K562 (cell line): Measurements from ENCODE around the gene SCN1A. TPM values are rescaled to one million over a fixed set of nuclear protein-coding genes. Genes with fewer than 3 reads are reported as not detected.

Experiments
- ATAC-seq: fragments of 200-7000 bp; cut with Tn5 transposase; 3 replicates; pipeline ENCODE4 v1.9.1; 2020; ENCODE audit warnings: moderate library complexity
- BruUV-seq: library from RNA; stranded (reverse); fragments of 400-500 nt; replicated peaks from 2 replicates; lab custom pipeline; 2021; lab: Mats Ljungman, UMichigan
- CTCF ChIA-PET: fragments of 300-600 bp; formaldehyde crosslinking; extraction: SDS; loops from one replicate; lab custom pipeline; 2021; ENCODE audit warnings: low intra/inter-chr PET ratio; lab: Yijun Ruan, JAX
- POLR2A ChIA-PET: fragments of 300-600, 350-650 bp; sonication (Branson Sonifier 250); formaldehyde crosslinking; extraction: SDS; loops from one replicate; lab custom pipeline; 2021; ENCODE audit warnings: antibody characterized with exemption, inconsistent platforms; lab: Yijun Ruan, JAX
- DNase-seq, 4 experiments: peaks; one replicate each; pipeline versions ENCODE4 v3.0.0 to v3.0.0-alpha.2; 2011 to 2018; ENCODE audit warnings: low spot score in 3 of 4, mixed read lengths in 3 of 4; ENCODE audit errors: extremely low read depth in 1 of 4
- FAIRE-seq: peaks from 2 replicates; lab custom pipeline; 2011; peaks lifted over from hg19 to GRCh38; lab: Jason Lieb, UNC
- H2AFZ ChIP-seq: 2 replicates; pipeline ENCODE4 v1.6.0; 2011; ENCODE audit warnings: low read depth, low read length, control low read depth, inconsistent platforms
- H3K27ac ChIP-seq: fragments of 200-600 bp; 3 replicates; pipeline ENCODE4 v1.8.0; 2011; ENCODE audit warnings: low read depth, mild to moderate bottlenecking, control low read depth, inconsistent platforms, low read length, moderate library complexity, mixed read lengths; ENCODE audit errors: extremely low read depth
- H3K27me3 ChIP-seq, 2 experiments: fragments of 300-600 bp in 1 of 2; 2 replicates in 1 of 2; 3 replicates in 1 of 2; pipeline versions ENCODE4 v1.6.0 to v1.8.0; 2011; ENCODE audit warnings: inconsistent platforms in 2 of 2, low read length in 2 of 2, mild to moderate bottlenecking in 1 of 2, mixed read lengths in 1 of 2, moderate library complexity in 1 of 2; ENCODE audit not compliant: control insufficient read depth in 2 of 2, insufficient read depth in 2 of 2
- H3K36me3 ChIP-seq: fragments of 300-600 bp; 3 replicates; pipeline ENCODE4 v1.8.0; 2011; ENCODE audit warnings: mild to moderate bottlenecking, low read length, inconsistent platforms; ENCODE audit not compliant: control insufficient read depth, insufficient read depth
- H3K4me1 ChIP-seq, 2 experiments: fragments of 200-600 bp in 1 of 2; replicated peaks in 1 of 2; 2 replicates in 1 of 2; 3 replicates in 1 of 2; pipeline versions ENCODE4 v1.5.1 to v1.8.0; 2011; ENCODE audit warnings: inconsistent platforms in 2 of 2, low read length in 2 of 2, mild to moderate bottlenecking in 1 of 2, mixed read lengths in 1 of 2, moderate library complexity in 1 of 2; ENCODE audit not compliant: control insufficient read depth in 2 of 2, insufficient read depth in 2 of 2
- H3K4me2 ChIP-seq: 2 replicates; pipeline ENCODE4 v1.6.1; 2011; ENCODE audit warnings: low read length, control low read depth, inconsistent platforms, mixed read lengths; ENCODE audit not compliant: insufficient read depth
- H3K4me3 ChIP-seq: fragments of 200-600 bp; sonication (generic), shearing (Covaris generic); 2 replicates; pipeline ENCODE4 v1.5.1; 2016; ENCODE audit warnings: control low read depth, inconsistent platforms
- H3K79me2 ChIP-seq: fragments of 200-600 bp; 3 replicates; pipeline ENCODE4 v1.8.0; 2011; ENCODE audit warnings: low read length, inconsistent platforms; ENCODE audit not compliant: control insufficient read depth, insufficient read depth
- H3K9ac ChIP-seq, 2 experiments: 2 replicates each; pipeline versions ENCODE4 v1.6.0 to v1.6.1; 2011; ENCODE audit warnings: low read depth in 2 of 2, low read length in 2 of 2, control low read depth in 1 of 2, inconsistent platforms in 1 of 2, mild to moderate bottlenecking in 1 of 2, mixed read lengths in 1 of 2; ENCODE audit not compliant: insufficient read depth in 1 of 2
- H3K9me1 ChIP-seq: one replicate; pipeline ENCODE4 v1.6.0; 2011; ENCODE audit warnings: inconsistent platforms, mild to moderate bottlenecking, low read length, moderate library complexity; ENCODE audit not compliant: control insufficient read depth, insufficient read depth
- H3K9me3 ChIP-seq: replicated peaks from 2 replicates; pipeline ENCODE4 v1.5.1; 2011; ENCODE audit warnings: low read depth, low read length, inconsistent platforms; ENCODE audit not compliant: control insufficient read depth, insufficient read depth
- H4K20me1 ChIP-seq: replicated peaks from 2 replicates; pipeline ENCODE4 v1.6.1; 2011; ENCODE audit warnings: low read length, inconsistent platforms, mixed read lengths; ENCODE audit not compliant: control insufficient read depth, insufficient read depth
- BHLHE40 ChIP-seq: IDR thresholded peaks from 2 replicates; pipeline ENCODE4 v1.6.1; 2011; ENCODE audit warnings: low read length, improper control_type of control experiment
- CBX5 ChIP-seq: IDR thresholded peaks from 2 replicates; pipeline ENCODE4 v1.6.1; 2014; ENCODE audit warnings: low read depth, borderline replicate concordance
- EP400 ChIP-seq: fragments of 450-650 bp; IDR thresholded peaks from 2 replicates; pipeline ENCODE4 v1.6.1; 2017; ENCODE audit warnings: antibody characterized with exemption, mild to moderate bottlenecking, moderate library complexity
- HCFC1 ChIP-seq: IDR thresholded peaks from 2 replicates; pipeline ENCODE4 v1.6.1; 2012; ENCODE audit warnings: low read depth, low read length, improper control_type of control experiment
- HOXB6 ChIP-seq: fragments of 250-450 bp; sonication (Bioruptor Pico); IDR thresholded peaks from 2 replicates; pipeline ENCODE4 v1.5.1; 2022; ENCODE audit warnings: mild to moderate bottlenecking, borderline replicate concordance
- MED1 ChIP-seq: sonication (generic); formaldehyde crosslinking; IDR thresholded peaks from 2 replicates; pipeline ENCODE4 v1.8.1; 2023; ENCODE audit warnings: missing genetic modification reagents, borderline replicate concordance
- PPARD ChIP-seq: fragments of 250-450 bp; sonication (Bioruptor Pico); IDR thresholded peaks from 2 replicates; pipeline ENCODE4 v1.8.0; 2022; ENCODE audit warnings: inconsistent platforms, mild to moderate bottlenecking, moderate library complexity
- RBM34 ChIP-seq: fragments of 200-400 bp; formaldehyde crosslinking; IDR thresholded peaks from 2 replicates; pipeline ENCODE4 v1.6.1; 2018; ENCODE audit warnings: low read length, borderline replicate concordance; ENCODE audit not compliant: insufficient read depth
- RFX5 ChIP-seq: IDR thresholded peaks from 2 replicates; pipeline ENCODE4 v1.6.1; 2011; ENCODE audit warnings: low read depth, mild to moderate bottlenecking, improper control_type of control experiment, low read length
- SMARCA5 ChIP-seq: fragments of 450-650 bp; IDR thresholded peaks from 2 replicates; pipeline ENCODE4 v1.6.1; 2016
- SNAPC5 ChIP-seq: fragments of 250-450 bp; sonication (Bioruptor Pico); IDR thresholded peaks from 2 replicates; pipeline ENCODE4 v1.8.0; 2021; ENCODE audit warnings: moderate library complexity, mild to moderate bottlenecking, inconsistent platforms
- ZBTB33 ChIP-seq: sonication (generic); formaldehyde crosslinking; IDR thresholded peaks from 2 replicates; pipeline ENCODE4 v1.8.1; 2023; ENCODE audit warnings: mild to moderate bottlenecking, missing genetic modification reagents
- ZNF280B ChIP-seq: fragments of 250-450 bp; sonication (Bioruptor Pico); IDR thresholded peaks from 2 replicates; pipeline ENCODE4 v1.5.1; 2021; ENCODE audit warnings: mild to moderate bottlenecking
- ZNF444 ChIP-seq: fragments of 250-450 bp; sonication (Bioruptor Pico); IDR thresholded peaks from 2 replicates; pipeline ENCODE4 v1.4.0; 2020; ENCODE audit warnings: mild to moderate bottlenecking, moderate library complexity
- ZNF518B ChIP-seq: fragments of 250-450 bp; sonication (Bioruptor Pico); IDR thresholded peaks from 2 replicates; pipeline ENCODE4 v1.5.0; 2021; ENCODE audit warnings: mild to moderate bottlenecking, moderate library complexity
- WGBS: fragments of 100-300 bp; shearing (Covaris generic); methylation state at CpG from one replicate; pipeline ENCODE4 v1.1.6; 2016; ENCODE audit warnings: low coverage, mixed read lengths; ENCODE audit not compliant: insufficient coverage; ENCODE audit errors: missing lambda C conversion rate; 5-methylcytosine and 5-hydroxymethylcytosine counted together
- in situ Hi-C: fragments of 300-500 bp; cut with MboI; formaldehyde crosslinking; loops from 4 replicates; pipeline ENCODE4 v1.15.0; 2018; ENCODE audit warnings: inconsistent platforms, mixed read lengths
- intact Hi-C: fragments of 100-400 bp; cut with micrococcal nuclease; formaldehyde crosslinking; loops from 2 replicates; pipeline ENCODE4 v1.14.2; 2022
- polyA plus RNA-seq, 8 experiments: library from polyadenylated mRNA; depleted of rRNA in 4 of 8; stranded (reverse) in 5 of 8; unstranded in 3 of 8; fragments of >200 nt; fragmentation: Nextera tagmentation in 2 of 8; fragmentation: Illumina TruSeq in 1 of 8; extraction: Ambion mirVana in 2 of 8; extraction: Trizol in 1 of 8; gene quantifications; 2 replicates each; pipeline versions ENCODE4 v1.2.1 to v1.2.3, GENCODE V29; 2011 to 2014; ENCODE audit warnings: inconsistent platforms in 1 of 8, missing spikeins in 1 of 8
- total RNA-seq, 7 experiments: library from RNA; depleted of rRNA in 6 of 7; stranded (reverse); fragments of >200 nt in 6 of 7; fragmentation: Illumina TruSeq in 2 of 7; extraction: Trizol in 2 of 7; gene quantifications; 2 replicates each; pipeline versions ENCODE4 v1.2.1 to v1.2.3, GENCODE V29; 2011 to 2021; ENCODE audit warnings: low replicate concordance in 1 of 7

SCN1A gene
- total and polyA plus RNA-seq, 9 of the 15 experiments (the other 6 are each of a cell fraction or from before 2014, with no cell fraction given), result not detected

GRCh38 chr2:166082736-166083135 is 45.1 kb downstream of the SCN1A start:
- H3K27ac ChIP-seq, result no peak overlapping the region
- H3K4me1 ChIP-seq, result no peaks in the 10 kb centered on the region
- WGBS, result 0% methylated on average over 2 of the region's 2 CpGs
- H3K4me2 ChIP-seq, result no peak overlapping the region
- no TSS peak for BruUV-seq
- H3K36me3 ChIP-seq, result no peaks in the 10 kb centered on the region
- no peaks in the 10 kb centered on the region for H3K79me2 ChIP-seq
- no peak overlapping the region for H2AFZ ChIP-seq
- no peak for ATAC-seq
- ChIA-PET POLR2A (no interaction called here), CTCF (no interaction called here)
- no peaks in the 10 kb centered on the region for H3K9me3 ChIP-seq
- intact Hi-C loops, result no loop called here
- no peak overlapping the region for H3K4me3 ChIP-seq
- H3K9ac ChIP-seq, result no peak overlapping the region
- no peaks in the 10 kb centered on the region for H3K27me3 ChIP-seq
- no peak for FAIRE-seq
- no peaks in the 10 kb centered on the region for H3K9me1 ChIP-seq
- DNase-seq, result no peak
- in situ Hi-C loops, result no loop called here
- no peaks in the 10 kb centered on the region for H4K20me1 ChIP-seq
- TF ChIP-seq ZBTB33 (CRISPR knock-in tag) (no peak), CBX5 (no peak), RFX5 (no peak), MED1 (no peak), SNAPC5 (CRISPR knock-in tag) (no peak), HOXB6 (no peak), PPARD (no peak), BHLHE40 (no peak), SMARCA5 (no peak), ZNF280B (CRISPR knock-in tag) (no peak), HCFC1 (no peak), ZNF444 (no peak), RBM34 (no peak), EP400 (no peak), ZNF518B (CRISPR knock-in tag) (no peak)
